Measurements from ENCODE around the gene ZNF678. TPM values are rescaled to one million over a fixed set of nuclear protein-coding genes. Genes with fewer than 3 reads are reported as not detected.
"Not testable (repeated sequence)": the region's sequence is repeated elsewhere in the genome, so short reads cannot be mapped to it uniquely, and the experiment has no call there.

Gene ZNF678
- total RNA-seq, 1 experiment from 2014 or later, result 0.79 TPM

DNA sequence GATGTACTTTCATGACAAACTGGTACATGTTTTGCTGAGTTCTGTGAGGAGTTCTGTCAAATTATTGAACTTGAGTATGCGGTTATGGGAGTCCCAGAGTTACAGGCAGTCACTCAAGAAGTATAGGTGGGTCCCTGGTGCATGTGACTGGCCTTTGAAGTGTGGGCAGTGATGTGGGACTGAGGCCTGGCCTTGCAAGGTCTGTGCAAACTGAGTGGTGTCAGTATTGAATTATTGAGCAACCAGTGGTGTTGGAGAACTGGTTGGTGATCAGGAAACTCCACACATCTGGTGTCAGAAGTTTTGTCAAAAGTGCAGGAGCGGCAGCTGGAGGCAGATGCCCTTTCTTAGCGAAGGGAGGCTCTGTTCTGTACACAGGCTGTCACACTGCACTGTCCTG lies 5.2 kb downstream of the ZNF678 start:
- Histone ChIP-seq H3K9me3 (peaks cover 7% of the 10 kb centered on the region), H3K36me3 (peaks cover 24% of the 10 kb centered on the region)
- no peak for DNase-seq

DNA sequence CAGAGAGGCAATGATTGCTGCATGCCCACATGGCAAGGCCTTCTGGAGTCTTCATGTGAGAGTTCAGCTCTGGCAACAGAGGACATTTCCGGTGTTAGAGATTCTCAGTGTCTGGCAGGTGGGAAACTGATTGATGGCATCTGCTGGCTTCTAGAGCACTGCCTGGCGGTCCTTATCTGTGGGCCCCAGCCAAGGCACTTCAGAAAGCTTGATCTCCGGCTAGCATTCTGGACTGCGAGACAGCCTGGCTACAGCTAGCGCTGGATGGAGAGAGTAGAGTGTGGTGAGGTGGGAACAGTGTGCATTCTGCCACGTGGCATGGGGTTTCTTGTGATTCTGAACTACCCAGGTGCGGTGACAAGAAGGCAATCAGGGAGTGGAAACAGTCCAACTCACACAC lies 9.4 kb downstream of the ZNF678 start:
- no peaks in the 10 kb centered on the region for H3K27me3 ChIP-seq
- DNase-seq, result no peak
- H3K9me3 ChIP-seq, result peaks cover 36% of the 10 kb centered on the region
- no peak overlapping the region for H3K4me3 ChIP-seq
- H3K36me3 ChIP-seq, result peaks cover 7% of the 10 kb centered on the region

More for the DNA sequence above, 5.2 kb downstream of the ZNF678 start:
- Histone ChIP-seq H3K27me3 (no peaks in the 10 kb centered on the region), H3K4me3 (no peak overlapping the region)

DNA sequence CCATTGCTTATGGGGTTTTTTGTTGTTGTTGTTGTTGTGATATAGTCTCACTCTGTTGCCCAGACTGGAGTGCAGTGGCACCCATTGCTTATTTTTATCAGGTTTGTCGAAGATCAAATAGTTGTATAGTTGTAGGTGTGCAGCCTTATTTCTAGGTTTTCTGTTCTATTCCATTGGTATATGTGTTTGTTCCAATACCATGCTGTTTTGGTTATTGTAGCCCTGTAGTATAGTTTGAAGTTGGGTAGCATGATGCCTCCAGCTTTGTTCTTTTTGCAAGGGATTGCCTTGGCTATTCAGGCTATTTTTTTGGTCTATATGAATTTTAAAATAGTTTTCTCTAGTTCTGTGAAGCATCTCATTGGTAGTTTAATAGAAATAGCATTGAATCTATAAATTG lies 11.6 kb downstream of the ZNF678 start:
- no peak for DNase-seq
- peaks cover 7% of the 10 kb centered on the region for H3K36me3 ChIP-seq
- H3K27me3 ChIP-seq, result no peaks in the 10 kb centered on the region
- no peak overlapping the region for H3K4me3 ChIP-seq
- H3K9me3 ChIP-seq, result peaks cover 42% of the 10 kb centered on the region

DNA sequence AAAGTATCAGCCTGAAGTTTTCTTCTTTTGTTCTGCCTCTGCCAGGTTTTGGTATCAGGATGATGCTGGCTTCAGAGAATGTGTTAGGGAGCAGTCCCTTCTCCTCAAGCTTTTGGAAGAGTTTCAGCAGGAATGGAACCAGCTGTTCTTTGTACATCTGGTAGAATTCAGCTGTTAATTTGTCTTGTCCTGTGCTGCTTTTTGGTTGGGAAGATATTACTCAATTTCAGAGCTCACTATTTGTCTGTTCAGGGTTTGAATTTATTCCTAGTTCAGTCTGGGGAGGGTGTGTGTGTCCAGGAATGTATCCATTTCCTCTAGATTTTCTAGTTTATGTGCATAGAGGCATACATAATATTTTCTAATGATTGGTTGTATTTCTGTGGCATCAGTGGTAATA lies 12.8 kb downstream of the ZNF678 start:
- no peak for DNase-seq
- H3K9me3 ChIP-seq, result peaks cover 39% of the 10 kb centered on the region
- H3K27me3 ChIP-seq, result no peaks in the 10 kb centered on the region
- no peak overlapping the region for H3K4me3 ChIP-seq
- H3K36me3 ChIP-seq, result peaks cover 5% of the 10 kb centered on the region

GRCh38 chr1:227577500-227577899 lies 14.1 kb downstream of the ZNF678 start:
- Histone ChIP-seq H3K4me3 (no peak overlapping the region), H3K9me3 (peaks cover 34% of the 10 kb centered on the region), H3K27me3 (no peaks in the 10 kb centered on the region), H3K36me3 (0 out of 2 replicates have a peak, but pooled peaks cover 2% of the 10 kb centered on the region)
- DNase-seq, result no peak

- Histone ChIP-seq H3K4me3 (no peak overlapping the region), H3K36me3 (peaks cover 11% of the 10 kb centered on the region), H3K9me3 (peaks cover 6% of the 10 kb centered on the region), H3K27me3 (no peaks in the 10 kb centered on the region)
- DNase-seq, result no peak
Observed at GRCh38 chr1:227583354-227583753, 20.0 kb downstream of the ZNF678 start.

GRCh38 chr1:227586733-227587132 lies 23.4 kb downstream of the ZNF678 start:
- no peak overlapping the region for H3K4me3 ChIP-seq
- peaks cover 17% of the 10 kb centered on the region for H3K36me3 ChIP-seq
- H3K9me3 ChIP-seq, result peaks cover 7% of the 10 kb centered on the region
- DNase-seq, result no peak
- H3K27me3 ChIP-seq, result no peaks in the 10 kb centered on the region

- Histone ChIP-seq H3K27me3 (no peaks in the 10 kb centered on the region), H3K9me3 (peaks cover 4% of the 10 kb centered on the region), H3K4me3 (no peak overlapping the region), H3K36me3 (peaks cover 20% of the 10 kb centered on the region)
- DNase-seq, result no peak
Observed at GRCh38 chr1:227587968-227588367, 24.6 kb downstream of the ZNF678 start.

DNA sequence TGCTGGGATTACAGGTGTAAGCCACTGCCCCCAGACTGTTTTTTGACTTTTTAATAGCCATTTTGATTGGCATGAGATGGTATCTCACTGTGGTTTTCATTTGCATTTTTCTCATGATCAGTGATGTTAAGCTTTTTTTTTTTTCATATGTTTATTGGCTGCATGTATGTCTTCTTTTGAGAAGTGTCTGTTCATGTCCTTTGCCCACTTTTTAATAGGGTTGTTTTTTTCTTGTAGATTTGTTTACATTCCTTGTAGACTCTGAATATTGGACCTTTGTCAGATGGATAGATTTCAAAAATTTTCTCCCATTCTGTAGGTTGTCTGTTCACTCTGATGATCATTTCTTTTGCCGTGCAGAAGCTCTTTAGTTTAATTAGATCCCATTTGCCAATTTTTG lies 25.4 kb downstream of the ZNF678 start:
- not testable (repeated sequence) for H3K27me3 ChIP-seq, DNase-seq, H3K9me3 ChIP-seq, H3K4me3 ChIP-seq
- H3K36me3 ChIP-seq, result peaks cover 17% of the 10 kb centered on the region

- not testable (repeated sequence) for H3K27me3 ChIP-seq, H3K36me3 ChIP-seq, H3K9me3 ChIP-seq, DNase-seq, H3K4me3 ChIP-seq
Observed at GRCh38 chr1:227589777-227590176, 26.4 kb downstream of the ZNF678 start.

- peaks cover 24% of the 10 kb centered on the region for H3K9me3 ChIP-seq
- H3K27me3 ChIP-seq, H3K36me3 ChIP-seq, H3K4me3 ChIP-seq, DNase-seq: not testable (repeated sequence)
Observed at GRCh38 chr1:227596222-227596621, 32.9 kb downstream of the ZNF678 start.

DNA sequence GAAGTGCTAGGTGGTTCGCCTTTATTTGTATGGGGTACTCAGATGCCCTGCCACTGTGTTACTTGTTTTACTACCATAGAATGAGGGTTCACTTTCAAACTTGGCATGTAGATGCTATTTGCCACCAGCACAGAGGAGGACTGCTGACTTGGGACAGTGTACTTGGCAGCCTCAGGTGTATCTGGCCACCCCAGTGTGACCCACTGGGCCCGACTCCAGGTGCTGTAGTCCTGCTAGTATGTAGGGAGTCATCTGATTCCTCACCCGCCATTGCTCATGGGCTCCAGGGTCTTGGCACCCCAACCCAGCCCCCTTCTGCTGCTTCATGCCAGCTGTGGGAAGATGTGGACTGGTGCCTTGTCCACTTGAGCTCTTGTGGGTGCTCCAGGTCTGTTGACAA lies 40.0 kb downstream of the ZNF678 start:
- peaks cover 3% of the 10 kb centered on the region; the same call in 1 of the 2 replicates for H3K36me3 ChIP-seq
- peaks cover 22% of the 10 kb centered on the region for H3K9me3 ChIP-seq
- no peak overlapping the region for H3K4me3 ChIP-seq
- H3K27me3 ChIP-seq, result no peaks in the 10 kb centered on the region
- no peak for DNase-seq

GRCh38 chr1:227604446-227604845 lies 41.1 kb downstream of the ZNF678 start:
- H3K36me3 ChIP-seq, result peaks cover 3% of the 10 kb centered on the region; the same call in 1 of the 2 replicates
- no peak for DNase-seq
- peaks cover 26% of the 10 kb centered on the region for H3K9me3 ChIP-seq
- H3K27me3 ChIP-seq, result no peaks in the 10 kb centered on the region
- no peak overlapping the region for H3K4me3 ChIP-seq

DNA sequence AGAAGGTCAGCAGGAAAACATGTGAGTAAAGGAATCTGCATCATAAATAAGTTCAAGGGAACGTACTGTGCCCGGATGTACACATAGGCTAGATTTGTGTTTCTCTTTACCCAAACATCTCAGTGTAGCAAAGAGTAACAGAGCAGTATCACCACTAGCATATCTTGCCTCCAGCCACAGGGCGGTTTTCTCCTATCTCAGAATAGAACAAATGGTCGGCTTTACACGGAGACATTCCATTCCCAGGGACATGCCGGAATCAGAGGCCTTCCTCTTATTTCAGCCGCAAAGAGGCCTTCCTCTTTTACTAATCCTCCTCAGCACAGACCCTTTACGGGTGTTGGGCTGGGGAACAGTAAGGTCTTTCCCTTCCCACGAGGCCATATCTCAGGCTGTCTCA lies 42.9 kb downstream of the ZNF678 start:
- not testable (repeated sequence) for DNase-seq, H3K36me3 ChIP-seq, H3K4me3 ChIP-seq, H3K27me3 ChIP-seq
- H3K9me3 ChIP-seq, result peaks cover 16% of the 10 kb centered on the region

DNA sequence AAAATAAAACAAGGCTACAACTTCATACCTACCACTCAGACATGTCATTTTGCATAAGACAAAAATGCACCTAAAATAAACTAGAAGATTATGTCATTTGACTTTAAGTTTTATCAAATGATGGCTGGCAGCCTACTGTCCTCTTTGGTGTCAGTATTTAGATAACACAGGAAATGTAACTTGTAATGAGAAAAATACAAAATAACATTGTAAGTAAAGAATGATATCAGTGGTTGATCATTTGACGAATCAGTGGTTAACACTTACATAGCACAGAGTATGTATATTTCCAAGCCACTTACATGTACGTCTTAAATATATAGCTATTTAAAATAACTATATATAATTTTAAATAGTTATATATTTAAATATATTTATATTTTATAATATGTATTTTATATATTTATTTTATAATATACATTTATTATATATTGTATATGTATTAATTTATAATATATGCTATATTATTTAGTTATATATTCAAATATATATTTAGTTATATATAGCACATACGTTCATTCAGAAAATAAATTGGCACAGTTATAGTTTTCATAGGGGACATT lies 44.1 kb downstream of the ZNF678 start:
- Histone ChIP-seq H3K27me3 (no peaks in the 10 kb centered on the region), H3K9me3 (peaks cover 12% of the 10 kb centered on the region), H3K4me3 (no peak overlapping the region), H3K36me3 (peaks cover 9% of the 10 kb centered on the region)
- DNase-seq, result no peak

GRCh38 chr1:227612658-227613057 lies 49.3 kb downstream of the ZNF678 start:
- Histone ChIP-seq H3K36me3 (peaks cover 20% of the 10 kb centered on the region), H3K9me3 (peaks cover 14% of the 10 kb centered on the region), H3K27me3 (no peaks in the 10 kb centered on the region), H3K4me3 (no peak overlapping the region)
- no peak for DNase-seq

- DNase-seq, result no peak
- Histone ChIP-seq H3K4me3 (no peak overlapping the region), H3K9me3 (peaks cover 8% of the 10 kb centered on the region), H3K27me3 (no peaks in the 10 kb centered on the region), H3K36me3 (peaks cover 20% of the 10 kb centered on the region)
Observed at GRCh38 chr1:227613526-227613925, 50.2 kb downstream of the ZNF678 start.

GRCh38 chr1:227621211-227621610 lies 57.9 kb downstream of the ZNF678 start:
- Histone ChIP-seq H3K27me3 (no peaks in the 10 kb centered on the region), H3K36me3 (peaks cover 11% of the 10 kb centered on the region), H3K4me3 (no peak overlapping the region), H3K9me3 (peaks cover 30% of the 10 kb centered on the region)
- no peak for DNase-seq

Data from MG63 (cell line).